ENCODE data around the gene CUL4A.

Gene CUL4A

DNA sequence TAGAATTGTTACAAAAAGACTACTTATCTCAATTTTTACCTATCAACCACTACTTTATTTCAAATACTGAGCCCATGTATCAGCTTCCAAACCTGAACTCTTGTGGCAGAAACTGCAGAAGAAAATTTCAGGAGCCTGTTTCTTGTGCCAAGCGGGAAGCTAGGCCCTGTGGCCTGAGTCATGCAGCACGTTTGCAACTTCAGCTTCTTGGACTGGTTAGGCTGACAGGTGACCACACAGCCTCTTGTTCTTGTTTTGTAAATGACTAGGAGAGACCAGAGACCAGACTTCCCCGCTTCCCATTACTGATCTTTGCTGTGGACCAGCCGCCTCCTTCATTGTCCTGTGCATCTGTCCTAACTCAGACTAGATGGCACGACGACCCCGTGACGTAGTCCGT is 84.3 kb downstream of the CUL4A start:
- no peak overlapping the region for H3K4me3 ChIP-seq (ENCODE audit: low read depth, low read length)
- in situ Hi-C loops (cut with HindIII; ENCODE audit: low sequenced_read_pairs): no loop called here
- TF ChIP-seq CTCF (IDR thresholded peaks at IDR 0.05; ENCODE audit: low read depth, low read length): no peak
- DNase-seq (ENCODE audit: low read depth, low spot score): no peak

GRCh38 chr13:113295776-113296175 is 86.4 kb downstream of the CUL4A start:
- in situ Hi-C loops (cut with HindIII; ENCODE audit: low sequenced_read_pairs): no loop called here
- H3K4me3 ChIP-seq (ENCODE audit: low read depth, low read length): no peak overlapping the region
- DNase-seq (ENCODE audit: low read depth, low spot score): no peak
- no peak for TF ChIP-seq CTCF (IDR thresholded peaks at IDR 0.05; ENCODE audit: low read depth, low read length)

DNA sequence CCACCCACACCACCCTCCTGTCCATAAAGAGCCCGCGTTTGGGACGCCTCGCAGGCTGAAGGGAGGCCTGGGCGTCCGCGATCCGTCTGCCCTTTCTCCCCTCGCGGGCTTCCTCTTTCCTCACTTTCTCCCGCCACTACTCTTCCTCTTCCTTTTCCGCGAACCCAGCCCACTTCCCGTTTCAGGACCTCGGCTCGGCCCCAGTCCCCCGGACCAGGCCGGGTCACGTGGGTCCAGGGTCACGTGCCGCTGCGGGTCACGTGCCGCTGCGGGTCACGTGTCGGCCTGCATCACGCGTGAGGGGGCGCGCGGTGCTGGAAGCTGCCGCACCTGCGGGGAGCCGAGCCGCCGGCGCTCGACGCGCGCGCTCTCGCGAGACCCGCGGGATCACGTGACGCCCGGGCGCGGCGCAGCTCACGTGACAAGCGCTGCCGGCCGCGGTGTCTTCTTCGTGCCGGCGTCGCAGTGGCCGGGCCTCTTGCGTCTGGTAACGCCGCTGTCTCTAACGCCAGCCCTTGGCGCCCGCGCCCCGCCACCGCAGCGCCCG is 87.5 kb downstream of the CUL4A start, which contains the start of gene LAMP1:
Gene LAMP1, plus strand, starts transcription at position 417 of the 547 bp plus-strand sequence. CDS start 196 bp downstream, outside the sequence.
- peak within 1 kb of the TSS; percentile 96 for H3K4me3 ChIP-seq (ENCODE audit: low read depth, low read length)
- in situ Hi-C loops (cut with HindIII; ENCODE audit: low sequenced_read_pairs): no loop called here
- peak; percentile 99 for DNase-seq (ENCODE audit: low read depth, low spot score)
- TF ChIP-seq CTCF (IDR thresholded peaks at IDR 0.05; ENCODE audit: low read depth, low read length): no peak

DNA sequence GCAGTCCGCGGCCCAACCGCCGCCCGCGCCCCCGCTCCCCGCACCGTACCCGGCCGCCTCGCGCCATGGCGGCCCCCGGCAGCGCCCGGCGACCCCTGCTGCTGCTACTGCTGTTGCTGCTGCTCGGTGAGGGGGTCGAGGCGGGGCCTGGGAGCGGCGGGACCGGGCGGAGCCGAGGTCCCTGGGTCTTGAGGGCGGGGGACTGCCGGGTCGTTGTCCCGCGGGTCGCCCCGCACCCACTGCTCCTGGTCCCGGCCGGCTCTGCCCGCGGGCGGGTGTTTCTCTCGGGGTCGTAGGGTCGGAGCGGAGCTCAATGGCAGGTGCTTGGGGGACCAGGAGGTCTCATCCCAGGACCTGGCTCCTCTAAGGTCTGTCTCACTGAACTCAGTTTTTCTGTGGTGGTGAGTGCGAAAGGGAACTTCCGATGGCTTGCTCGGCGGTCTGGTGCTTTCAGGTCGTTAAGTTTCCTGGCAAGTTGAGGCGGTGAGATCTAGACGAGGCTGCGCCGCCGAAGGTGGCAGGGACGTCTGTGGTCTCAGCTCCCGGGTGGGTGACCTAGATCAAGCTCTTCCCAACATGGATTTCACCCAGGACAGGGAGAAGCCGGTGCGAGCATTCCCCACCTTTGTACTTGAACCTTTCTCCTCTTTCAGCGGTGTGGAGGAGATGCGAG is 88.1 kb downstream of the CUL4A start:
- TF ChIP-seq CTCF (IDR thresholded peaks at IDR 0.05; ENCODE audit: low read depth, low read length): no peak
- peak; percentile 4 for DNase-seq (ENCODE audit: low read depth, low spot score)
- in situ Hi-C loops (cut with HindIII; ENCODE audit: low sequenced_read_pairs): no loop called here
- peak overlapping the region; percentile 96 for H3K4me3 ChIP-seq (ENCODE audit: low read depth, low read length)

- in situ Hi-C loops (cut with HindIII; ENCODE audit: low sequenced_read_pairs): no loop called here
- H3K4me3 ChIP-seq (ENCODE audit: low read depth, low read length): peak overlapping the region; percentile 96
- TF ChIP-seq CTCF (IDR thresholded peaks at IDR 0.05; ENCODE audit: low read depth, low read length): no peak
- DNase-seq (ENCODE audit: low read depth, low spot score): peak; percentile 13
These were observed 88.9 kb downstream of the CUL4A start for GRCh38 chr13:113298043-113298945.

GRCh38 chr13:113299951-113300350 is 90.5 kb downstream of the CUL4A start:
- no peak for TF ChIP-seq CTCF (IDR thresholded peaks at IDR 0.05; ENCODE audit: low read depth, low read length)
- in situ Hi-C loops (cut with HindIII; ENCODE audit: low sequenced_read_pairs): no loop called here
- DNase-seq (ENCODE audit: low read depth, low spot score): no peak
- H3K4me3 ChIP-seq (ENCODE audit: low read depth, low read length): no peak overlapping the region
